ENCODE results near the gene ASB10.
A peak's percentile ranks its signal among the peaks of the same experiment; 100 is the strongest.

Gene ASB10

GRCh38 chr7:151186640-151187408 is at the start of gene ASB10:
Gene ASB10, minus strand, starts transcription at chr7:151187250. Its CDS starts 120 bp downstream, at chr7:151187130.
- DNase-seq, result no peak

GRCh38 chr7:151236406-151236805 is 49.4 kb upstream of the ASB10 start:
- DNase-seq, result no peak

- no peak for DNase-seq
These were observed 48.2 kb upstream of the ASB10 start for GRCh38 chr7:151235091-151235787.

GRCh38 chr7:151233804-151234203 is 46.8 kb upstream of the ASB10 start:
- DNase-seq, result no peak

GRCh38 chr7:151232917-151233701 is 46.1 kb upstream of the ASB10 start:
- peak; percentile 28 for DNase-seq

- DNase-seq, result peak; percentile 61
These were observed 45.3 kb upstream of the ASB10 start, which contains the start of gene CHPF2 for GRCh38 chr7:151232091-151232916. Gene CHPF2, plus strand, starts transcription at chr7:151232483. Its CDS starts 1,529 bp downstream, at chr7:151234012.

- DNase-seq, result no peak
These were observed 44.0 kb upstream of the ASB10 start for GRCh38 chr7:151231080-151231479.

- no peak for DNase-seq
These were observed 42.2 kb upstream of the ASB10 start for GRCh38 chr7:151229249-151229648.

- no peak for DNase-seq
These were observed 41.2 kb upstream of the ASB10 start for GRCh38 chr7:151228024-151228866.

GRCh38 chr7:151226875-151227782 is 40.1 kb upstream of the ASB10 start, which contains the start of gene ABCF2:
Gene ABCF2, minus strand, starts transcription at chr7:151227205. Its CDS starts 747 bp downstream, at chr7:151226458.
- peak; percentile 98 for DNase-seq

GRCh38 chr7:151226560-151226874 is 39.5 kb upstream of the ASB10 start:
- DNase-seq, result no peak

GRCh38 chr7:151225948-151226510 is 39.0 kb upstream of the ASB10 start:
- DNase-seq, result no peak

- DNase-seq, result no peak
These were observed 36.7 kb upstream of the ASB10 start for GRCh38 chr7:151223728-151224127.

GRCh38 chr7:151218170-151218569 is 31.1 kb upstream of the ASB10 start:
- no peak for DNase-seq

GRCh38 chr7:151215396-151215795 is 28.3 kb upstream of the ASB10 start:
- DNase-seq, result no peak

- DNase-seq, result no peak
These were observed 26.8 kb upstream of the ASB10 start for GRCh38 chr7:151213826-151214225.

- DNase-seq, result no peak
These were observed 25.6 kb upstream of the ASB10 start for GRCh38 chr7:151212626-151213025.

GRCh38 chr7:151211155-151211772 is 24.2 kb upstream of the ASB10 start:
- no peak for DNase-seq

- DNase-seq, result no peak
These were observed 23.2 kb upstream of the ASB10 start, which contains the start of gene H2BK1 for GRCh38 chr7:151210087-151210854. Gene H2BK1, minus strand, starts transcription at chr7:151210488. Its CDS starts 170 bp downstream, at chr7:151210318.

All from NCI-H1694 (cell line).